ENCODE results near the gene FGFR2. TPM values are rescaled to one million over a fixed set of nuclear protein-coding genes. Genes with fewer than 3 reads are reported as not detected.

FGFR2 gene
- total RNA-seq, 6 donors from 2014 or later, result 36.7 to 83.7 (median 64.1) TPM

DNA sequence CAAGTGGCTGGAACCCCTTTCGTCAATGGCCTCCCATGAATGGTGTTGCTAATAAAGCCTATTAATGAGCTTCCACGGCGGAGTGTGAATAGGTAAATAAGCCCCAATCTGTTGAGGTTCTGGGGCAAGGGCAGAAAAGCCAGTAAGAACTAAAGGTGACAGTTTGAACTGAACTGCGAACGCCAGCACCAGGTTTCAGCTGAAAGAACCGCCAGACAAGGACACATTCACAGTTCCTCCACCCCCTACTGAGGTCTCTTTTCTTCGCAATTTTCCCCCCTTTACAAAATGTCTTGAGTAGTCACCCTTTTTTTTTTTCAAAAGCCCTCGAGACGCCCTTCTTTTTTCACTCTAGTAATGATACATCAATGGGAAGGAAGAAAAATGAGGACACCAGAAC, 2.4 kb upstream of the FGFR2 start:
- no peaks in the 10 kb centered on the region for H3K9me3 ChIP-seq
- DNase-seq (no peak), ATAC-seq (ENCODE audit: low FRiP score in 2 of 2) (no peak)
- TF ChIP-seq EP300 (IDR thresholded peaks at IDR 0.05) (no peak), POLR2A (IDR thresholded peaks at IDR 0.05) (no peak), POLR2AphosphoS5 (IDR thresholded peaks at IDR 0.05) (no peak), CTCF (IDR thresholded peaks at IDR 0.05) (no peak)
- H3K27ac ChIP-seq, result no peak overlapping the region
- peaks cover 0 to 13% (median 1%) of the 10 kb centered on the region in 4 donors for H3K27me3 ChIP-seq
- H3K4me1 ChIP-seq, result peaks cover 4 to 24% (median 13%) of the 10 kb centered on the region in 4 donors
- no peak overlapping the region for H3K4me3 ChIP-seq
- 46 to 47% methylated on average over 9 of the region's 9 CpGs for WGBS, 2 donors
- H3K36me3 ChIP-seq, result no peaks in the 10 kb centered on the region

- H3K27ac ChIP-seq, result no peak overlapping the region
- H3K4me3 ChIP-seq, result no peak overlapping the region
- WGBS, 2 donors, result 43 to 49% methylated on average over 8 of the region's 8 CpGs
- ATAC-seq (ENCODE audit: low FRiP score in 2 of 2) (no peak), DNase-seq (no peak)
- peaks cover 4 to 27% (median 13%) of the 10 kb centered on the region in 4 donors for H3K4me1 ChIP-seq
- H3K27me3 ChIP-seq, result peaks cover 0 to 13% (median 1%) of the 10 kb centered on the region in 4 donors
- no peaks in the 10 kb centered on the region for H3K36me3 ChIP-seq
- no peaks in the 10 kb centered on the region for H3K9me3 ChIP-seq
- TF ChIP-seq POLR2A (IDR thresholded peaks at IDR 0.05) (no peak), EP300 (IDR thresholded peaks at IDR 0.05) (no peak), POLR2AphosphoS5 (IDR thresholded peaks at IDR 0.05) (no peak), CTCF (IDR thresholded peaks at IDR 0.05) (no peak)
These were observed 1.7 kb upstream of the FGFR2 start for GRCh38 chr10:121599947-121600346.

DNA sequence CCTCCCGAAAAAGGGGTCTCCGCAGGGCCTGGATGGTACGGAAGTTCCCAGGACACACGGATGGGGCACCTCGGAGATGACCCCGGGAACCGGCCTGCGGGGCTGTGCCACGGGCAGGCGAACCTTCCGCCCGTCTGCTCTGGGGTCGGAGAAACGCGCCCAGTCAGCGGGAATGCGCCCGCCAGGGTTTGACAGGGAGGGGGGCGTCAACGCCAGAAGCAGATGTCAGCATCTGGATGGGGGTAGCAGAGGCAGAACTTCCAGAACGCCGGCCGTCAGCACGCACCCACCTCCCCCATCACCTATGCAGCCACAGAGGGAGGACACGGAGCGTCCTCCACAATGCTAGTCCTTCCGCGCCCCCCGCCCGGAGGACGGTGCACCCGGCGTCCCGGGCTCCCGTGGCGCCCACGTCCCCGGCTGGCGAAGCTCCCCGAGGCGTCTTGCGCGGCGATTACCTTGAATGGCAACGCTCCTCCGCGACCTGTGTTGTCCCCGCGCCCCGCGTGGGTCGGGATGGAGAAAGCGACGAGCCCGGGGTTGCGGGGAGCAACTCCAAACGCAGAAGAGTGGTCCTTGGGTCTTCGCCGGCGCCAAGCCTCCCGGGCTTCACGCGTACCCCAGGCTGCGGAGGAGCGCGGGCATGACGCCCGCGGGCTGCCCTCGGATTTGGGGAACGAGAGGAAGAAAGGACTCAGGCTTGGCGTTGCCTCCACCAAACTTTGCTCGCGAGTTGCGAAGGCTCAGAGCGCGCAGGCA, 561 bp downstream of the FGFR2 start:
- Histone ChIP-seq H3K27me3 (peaks cover 0 to 13% (median 1%) of the 10 kb centered on the region in 4 donors), H3K9me3 (no peaks in the 10 kb centered on the region), H3K4me1 (peaks cover 4 to 31% (median 13%) of the 10 kb centered on the region in 4 donors), H3K27ac (peak overlapping the region in 3 of 4 donors; percentile 31 to 83 (median 65)), H3K4me3 (peak overlapping the region; percentile 47 to 65 (median 58)), H3K36me3 (no peaks in the 10 kb centered on the region)
- ATAC-seq (ENCODE audit: low FRiP score in 2 of 2) (peak in 1 of 2 donors; percentile 5), DNase-seq (peak in 1 of 2 donors; percentile 87)
- 0 to 1% methylated on average over 2 to 45 of the region's 77 CpGs for WGBS, 2 donors
- TF ChIP-seq POLR2A (IDR thresholded peaks at IDR 0.05) (no peak), CTCF (IDR thresholded peaks at IDR 0.05) (peak in 1 of 6 experiments; percentile 1), POLR2AphosphoS5 (IDR thresholded peaks at IDR 0.05) (no peak), EP300 (IDR thresholded peaks at IDR 0.05) (no peak)

GRCh38 chr10:121596689-121597503, 1.3 kb downstream of the FGFR2 start:
- WGBS, 2 donors, result 4% methylated on average over 37 to 50 of the region's 54 CpGs

More at GRCh38 chr10:121596689-121597503, 1.3 kb downstream of the FGFR2 start:
- Histone ChIP-seq H3K27me3 (peaks cover 0 to 13% (median 1%) of the 10 kb centered on the region in 4 donors), H3K36me3 (no peaks in the 10 kb centered on the region), H3K9me3 (no peaks in the 10 kb centered on the region), H3K4me1 (peaks cover 4 to 34% (median 13%) of the 10 kb centered on the region in 4 donors), H3K27ac (peak overlapping the region in 3 of 4 donors; percentile 57 to 83 (median 65)), H3K4me3 (peak overlapping the region; percentile 24 to 65 (median 58))
- TF ChIP-seq CTCF (IDR thresholded peaks at IDR 0.05), result peak in 3 of 6 experiments; percentile 16 to 24 (median 16)
- no peak for TF ChIP-seq EP300 (IDR thresholded peaks at IDR 0.05)
- DNase-seq (peak in 1 of 2 donors; percentile 86), ATAC-seq (ENCODE audit: low FRiP score in 2 of 2) (peak in 1 of 2 donors; percentile 61)
